T-helper 9 cell (primary cell): ENCODE data around the gene CYP46A1.
"Not testable (repeated sequence)": the region's sequence is repeated elsewhere in the genome, so short reads cannot be mapped to it uniquely, and the experiment has no call there.

Experiments
- DNase-seq: peaks from one replicate; pipeline ENCODE4 v3.0.0-alpha.2; 2020

CYP46A1 gene

GRCh38 chr14:99760817-99761216 is 76.7 kb downstream of the CYP46A1 start:
- no peak for DNase-seq

- DNase-seq: not testable (repeated sequence)
Observed at GRCh38 chr14:99762911-99763310, 78.8 kb downstream of the CYP46A1 start.

GRCh38 chr14:99763527-99764221 is 79.6 kb downstream of the CYP46A1 start:
- no peak for DNase-seq

GRCh38 chr14:99764222-99764706 is 80.2 kb downstream of the CYP46A1 start:
- DNase-seq: no peak

GRCh38 chr14:99768381-99768780 is 84.3 kb downstream of the CYP46A1 start:
- no peak for DNase-seq

- no peak for DNase-seq
Observed at GRCh38 chr14:99769123-99769522, 85.0 kb downstream of the CYP46A1 start.

GRCh38 chr14:99769799-99770198 is 85.7 kb downstream of the CYP46A1 start:
- DNase-seq: no peak

- DNase-seq: no peak
Observed at GRCh38 chr14:99772371-99773283, 88.5 kb downstream of the CYP46A1 start.

- no peak for DNase-seq
Observed at GRCh38 chr14:99773521-99774497, 89.7 kb downstream of the CYP46A1 start.

GRCh38 chr14:99774556-99775307 is 90.6 kb downstream of the CYP46A1 start:
- DNase-seq: no peak

GRCh38 chr14:99775351-99775750 is 91.3 kb downstream of the CYP46A1 start:
- DNase-seq: no peak
